HG03280 (cell line): ENCODE results near the gene TNFSF12.

Experiments
- ATAC-seq: cut with Tn5 transposase; IDR thresholded peaks from one replicate; pipeline ENCODE4 v1.9.1; 2021; ENCODE audit warnings: mild to moderate bottlenecking, moderate library complexity; ENCODE audit not compliant: unreplicated experiment

The TNFSF12 gene, protein sequence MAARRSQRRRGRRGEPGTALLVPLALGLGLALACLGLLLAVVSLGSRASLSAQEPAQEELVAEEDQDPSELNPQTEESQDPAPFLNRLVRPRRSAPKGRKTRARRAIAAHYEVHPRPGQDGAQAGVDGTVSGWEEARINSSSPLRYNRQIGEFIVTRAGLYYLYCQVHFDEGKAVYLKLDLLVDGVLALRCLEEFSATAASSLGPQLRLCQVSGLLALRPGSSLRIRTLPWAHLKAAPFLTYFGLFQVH

DNA sequence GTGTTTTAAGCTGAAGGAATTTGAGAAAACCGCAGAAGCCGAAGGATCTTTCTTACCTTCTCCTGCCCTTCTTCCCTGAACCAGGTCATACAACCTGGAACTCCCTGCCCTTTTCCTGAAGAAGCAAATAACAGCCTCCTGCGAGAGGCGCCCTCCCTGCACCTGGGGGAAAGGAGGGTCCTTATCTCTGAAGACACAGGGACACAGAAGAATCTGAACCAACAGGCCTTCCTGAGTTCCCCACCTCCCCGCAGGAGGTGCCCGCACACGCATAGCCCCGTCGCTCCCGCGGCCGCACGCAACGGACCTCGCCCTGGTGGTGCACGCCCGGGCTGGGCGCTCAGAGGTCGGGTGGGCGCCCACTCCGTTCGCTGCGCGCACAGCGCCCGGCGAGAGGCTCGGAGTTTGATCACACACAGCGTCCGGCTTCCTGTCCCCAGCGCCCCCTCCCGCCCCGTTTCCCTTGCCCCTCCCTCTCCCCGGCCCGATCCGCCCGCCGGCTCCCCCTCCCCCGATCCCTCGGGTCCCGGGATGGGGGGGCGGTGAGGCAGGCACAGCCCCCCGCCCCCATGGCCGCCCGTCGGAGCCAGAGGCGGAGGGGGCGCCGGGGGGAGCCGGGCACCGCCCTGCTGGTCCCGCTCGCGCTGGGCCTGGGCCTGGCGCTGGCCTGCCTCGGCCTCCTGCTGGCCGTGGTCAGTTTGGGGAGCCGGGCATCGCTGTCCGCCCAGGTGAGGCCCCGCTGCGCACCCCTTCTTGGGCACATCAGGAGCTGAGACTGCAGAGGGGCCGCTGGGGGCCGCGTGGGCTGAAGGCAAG lies at the start of gene TNFSF12:
TNFSF12 (plus strand) TSS at position 474 of the 816 bp plus-strand sequence; CDS start at position 570, 96 bp downstream.
- no peak for ATAC-seq

DNA sequence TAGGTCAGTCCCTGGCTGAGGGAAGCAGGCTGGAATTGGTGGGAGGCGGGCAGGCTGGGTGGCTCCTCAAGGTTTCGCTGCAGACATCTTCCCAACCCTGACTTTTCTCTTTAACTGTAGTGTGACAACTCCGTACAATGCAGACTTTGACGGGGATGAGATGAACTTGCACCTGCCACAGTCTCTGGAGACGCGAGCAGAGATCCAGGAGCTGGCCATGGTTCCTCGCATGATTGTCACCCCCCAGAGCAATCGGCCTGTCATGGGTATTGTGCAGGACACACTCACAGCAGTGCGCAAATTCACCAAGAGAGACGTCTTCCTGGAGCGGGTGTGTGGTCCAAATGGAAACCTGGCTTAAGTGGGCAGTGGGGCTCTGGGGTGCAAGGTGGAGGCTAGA lies 49.7 kb upstream of the TNFSF12 start:
- ATAC-seq, result no peak

DNA sequence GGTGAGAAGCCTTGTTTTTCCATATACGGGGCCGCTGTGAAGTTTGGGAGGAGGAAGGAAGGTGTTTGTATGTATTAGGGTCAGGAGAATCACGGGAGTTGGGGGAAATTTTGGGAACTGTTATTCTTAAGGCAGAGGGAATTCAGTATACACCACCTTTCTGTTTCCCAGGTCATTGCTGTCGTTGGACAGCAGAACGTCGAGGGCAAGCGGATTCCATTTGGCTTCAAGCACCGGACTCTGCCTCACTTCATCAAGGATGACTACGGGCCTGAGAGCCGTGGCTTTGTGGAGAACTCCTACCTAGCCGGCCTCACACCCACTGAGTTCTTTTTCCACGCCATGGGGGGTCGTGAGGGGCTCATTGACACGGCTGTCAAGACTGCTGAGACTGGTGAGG lies 47.1 kb upstream of the TNFSF12 start:
- no peak for ATAC-seq

DNA sequence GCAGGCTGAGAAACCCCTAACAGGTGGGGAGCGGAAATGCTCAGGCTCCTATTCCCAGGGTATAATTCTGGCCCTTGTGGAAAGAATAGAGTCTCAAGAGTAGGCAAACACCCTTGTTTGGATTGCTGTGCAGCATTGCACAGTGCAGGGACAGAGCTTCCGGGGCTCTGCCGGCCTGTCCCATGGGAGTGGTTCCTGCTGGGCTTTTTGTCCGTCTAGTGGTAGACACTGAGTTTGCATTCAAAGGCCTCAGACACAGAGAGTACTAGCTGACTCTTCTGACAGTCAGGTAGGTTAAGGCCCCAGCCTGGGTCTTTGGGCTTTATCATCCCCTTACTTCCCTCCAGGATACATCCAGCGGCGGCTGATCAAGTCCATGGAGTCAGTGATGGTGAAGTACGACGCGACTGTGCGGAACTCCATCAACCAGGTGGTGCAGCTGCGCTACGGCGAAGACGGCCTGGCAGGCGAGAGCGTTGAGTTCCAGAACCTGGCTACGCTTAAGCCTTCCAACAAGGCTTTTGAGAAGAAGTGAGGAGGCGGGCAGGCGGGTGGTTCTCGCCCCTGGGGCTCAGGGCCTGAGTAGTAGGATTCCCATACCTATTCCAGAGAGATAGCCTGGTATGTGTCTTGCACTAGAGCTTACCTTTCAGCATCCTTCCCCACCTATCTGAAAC lies 46.5 kb upstream of the TNFSF12 start:
- ATAC-seq, result no peak

DNA sequence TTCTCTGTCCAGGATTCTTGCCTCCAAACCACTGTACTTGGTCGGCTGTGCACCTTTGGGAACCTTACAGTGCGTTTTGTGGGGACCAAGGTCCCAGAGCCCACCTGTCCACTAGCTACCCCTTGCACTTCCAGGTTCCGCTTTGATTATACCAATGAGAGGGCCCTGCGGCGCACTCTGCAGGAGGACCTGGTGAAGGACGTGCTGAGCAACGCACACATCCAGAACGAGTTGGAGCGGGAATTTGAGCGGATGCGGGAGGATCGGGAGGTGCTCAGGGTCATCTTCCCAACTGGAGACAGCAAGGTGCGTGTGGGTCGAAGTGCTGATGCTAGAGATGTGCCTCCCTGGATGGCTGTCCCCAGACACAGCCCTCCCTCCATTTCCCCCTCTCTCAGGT lies 45.9 kb upstream of the TNFSF12 start:
- no peak for ATAC-seq

DNA sequence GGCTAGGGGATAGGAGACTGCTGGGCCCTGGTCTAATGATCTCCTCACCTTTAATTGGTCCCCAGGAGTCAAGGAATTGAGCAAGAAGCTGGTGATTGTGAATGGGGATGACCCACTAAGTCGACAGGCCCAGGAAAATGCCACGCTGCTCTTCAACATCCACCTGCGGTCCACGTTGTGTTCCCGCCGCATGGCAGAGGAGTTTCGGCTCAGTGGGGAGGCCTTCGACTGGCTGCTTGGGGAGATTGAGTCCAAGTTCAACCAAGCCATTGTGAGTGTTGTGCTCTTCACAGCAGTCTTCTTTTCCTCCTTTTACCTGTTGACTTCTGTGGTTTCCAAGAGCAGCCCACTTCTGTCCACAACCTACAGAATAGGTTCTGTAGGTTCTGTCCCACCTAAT lies 45.3 kb upstream of the TNFSF12 start:
- ATAC-seq, result no peak

DNA sequence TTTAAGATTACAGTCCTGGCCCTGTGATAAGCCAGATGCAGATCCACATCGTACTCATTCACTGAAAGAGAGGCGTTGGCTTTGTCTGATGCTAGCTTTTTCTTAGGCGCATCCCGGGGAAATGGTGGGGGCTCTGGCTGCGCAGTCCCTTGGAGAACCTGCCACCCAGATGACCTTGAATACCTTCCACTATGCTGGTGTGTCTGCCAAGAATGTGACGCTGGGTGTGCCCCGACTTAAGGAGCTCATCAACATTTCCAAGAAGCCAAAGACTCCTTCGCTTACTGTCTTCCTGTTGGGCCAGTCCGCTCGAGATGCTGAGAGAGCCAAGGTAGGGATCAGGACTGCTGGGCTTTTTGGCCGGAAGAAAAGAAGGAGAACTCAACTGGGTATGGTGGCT lies 40.7 kb upstream of the TNFSF12 start:
- no peak for ATAC-seq

DNA sequence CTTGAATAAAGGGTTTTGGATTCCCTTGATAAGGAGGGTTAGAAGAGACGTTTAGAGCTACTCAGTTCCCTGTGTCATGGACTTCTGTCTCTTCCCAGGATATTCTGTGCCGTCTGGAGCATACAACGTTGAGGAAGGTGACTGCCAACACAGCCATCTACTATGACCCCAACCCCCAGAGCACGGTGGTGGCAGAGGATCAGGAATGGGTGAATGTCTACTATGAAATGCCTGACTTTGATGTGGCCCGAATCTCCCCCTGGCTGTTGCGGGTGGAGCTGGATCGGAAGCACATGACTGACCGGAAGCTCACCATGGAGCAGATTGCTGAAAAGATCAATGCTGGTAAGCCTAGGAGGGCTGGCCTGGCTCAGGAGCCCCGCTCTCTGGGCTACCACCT lies 40.0 kb upstream of the TNFSF12 start:
- no peak for ATAC-seq

DNA sequence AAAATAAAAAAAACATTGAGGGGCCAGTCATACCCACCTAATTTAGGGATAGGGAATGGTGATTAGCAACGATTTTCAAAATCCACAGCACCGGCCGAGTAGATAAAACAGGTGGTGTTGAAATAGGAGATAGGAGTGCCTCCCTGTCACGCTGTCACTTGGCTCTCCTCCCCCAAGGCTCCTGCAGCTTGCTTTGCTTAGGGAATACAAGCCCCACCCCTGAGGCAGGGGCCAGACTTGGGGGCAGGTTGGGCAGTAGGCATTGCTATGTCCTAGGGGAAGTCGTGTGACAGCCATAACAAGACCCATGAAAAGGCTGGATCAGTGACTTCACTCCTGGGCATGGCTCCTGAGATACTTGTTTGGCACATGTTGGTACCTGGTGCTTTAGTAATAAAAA lies 38.9 kb upstream of the TNFSF12 start:
- no peak for ATAC-seq

DNA sequence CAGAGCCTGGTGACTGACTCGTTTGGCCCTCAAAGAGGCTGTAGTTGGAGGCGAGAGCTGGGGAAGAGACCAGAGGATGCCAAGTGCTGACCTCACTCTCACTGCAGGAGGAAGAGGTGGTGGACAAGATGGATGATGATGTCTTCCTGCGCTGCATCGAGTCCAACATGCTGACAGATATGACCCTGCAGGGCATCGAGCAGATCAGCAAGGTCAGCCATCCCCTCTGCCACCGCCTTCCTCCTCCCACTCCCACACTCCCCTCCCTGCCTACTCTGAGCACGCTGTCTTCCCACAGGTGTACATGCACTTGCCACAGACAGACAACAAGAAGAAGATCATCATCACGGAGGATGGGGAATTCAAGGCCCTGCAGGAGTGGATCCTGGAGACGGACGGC lies 37.8 kb upstream of the TNFSF12 start:
- no peak for ATAC-seq

DNA sequence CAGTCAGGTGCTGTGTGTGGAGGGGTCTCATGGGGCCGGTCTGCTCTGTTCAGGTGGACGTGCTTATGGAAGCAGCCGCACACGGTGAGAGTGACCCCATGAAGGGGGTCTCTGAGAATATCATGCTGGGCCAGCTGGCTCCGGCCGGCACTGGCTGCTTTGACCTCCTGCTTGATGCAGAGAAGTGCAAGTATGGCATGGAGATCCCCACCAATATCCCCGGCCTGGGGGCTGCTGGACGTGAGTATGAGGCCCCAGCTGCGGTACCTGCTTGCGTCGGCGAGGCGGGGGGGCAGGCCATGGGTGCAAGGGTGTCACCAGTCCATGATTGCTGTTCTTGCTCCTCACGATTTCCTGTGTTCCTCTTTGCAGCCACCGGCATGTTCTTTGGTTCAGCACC lies 36.8 kb upstream of the TNFSF12 start:
- no peak for ATAC-seq

DNA sequence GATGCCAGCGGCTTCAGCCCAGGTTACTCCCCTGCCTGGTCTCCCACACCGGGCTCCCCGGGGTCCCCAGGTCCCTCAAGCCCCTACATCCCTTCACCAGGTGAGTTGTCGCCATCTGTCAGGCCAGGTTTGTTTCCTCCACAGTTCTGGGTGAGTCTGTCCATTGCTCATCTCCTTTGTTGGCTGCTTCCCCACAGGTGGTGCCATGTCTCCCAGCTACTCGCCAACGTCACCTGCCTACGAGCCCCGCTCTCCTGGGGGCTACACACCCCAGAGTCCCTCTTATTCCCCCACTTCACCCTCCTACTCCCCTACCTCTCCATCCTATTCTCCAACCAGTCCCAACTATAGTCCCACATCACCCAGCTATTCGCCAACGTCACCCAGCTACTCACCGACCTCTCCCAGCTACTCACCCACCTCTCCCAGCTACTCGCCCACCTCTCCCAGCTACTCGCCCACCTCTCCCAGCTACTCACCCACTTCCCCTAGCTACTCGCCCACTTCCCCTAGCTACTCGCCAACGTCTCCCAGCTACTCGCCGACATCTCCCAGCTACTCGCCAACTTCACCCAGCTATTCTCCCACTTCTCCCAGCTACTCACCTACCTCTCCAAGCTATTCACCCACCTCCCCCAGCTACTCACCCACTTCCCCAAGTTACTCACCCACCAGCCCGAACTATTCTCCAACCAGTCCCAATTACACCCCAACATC lies 35.9 kb upstream of the TNFSF12 start:
- ATAC-seq, result no peak

DNA sequence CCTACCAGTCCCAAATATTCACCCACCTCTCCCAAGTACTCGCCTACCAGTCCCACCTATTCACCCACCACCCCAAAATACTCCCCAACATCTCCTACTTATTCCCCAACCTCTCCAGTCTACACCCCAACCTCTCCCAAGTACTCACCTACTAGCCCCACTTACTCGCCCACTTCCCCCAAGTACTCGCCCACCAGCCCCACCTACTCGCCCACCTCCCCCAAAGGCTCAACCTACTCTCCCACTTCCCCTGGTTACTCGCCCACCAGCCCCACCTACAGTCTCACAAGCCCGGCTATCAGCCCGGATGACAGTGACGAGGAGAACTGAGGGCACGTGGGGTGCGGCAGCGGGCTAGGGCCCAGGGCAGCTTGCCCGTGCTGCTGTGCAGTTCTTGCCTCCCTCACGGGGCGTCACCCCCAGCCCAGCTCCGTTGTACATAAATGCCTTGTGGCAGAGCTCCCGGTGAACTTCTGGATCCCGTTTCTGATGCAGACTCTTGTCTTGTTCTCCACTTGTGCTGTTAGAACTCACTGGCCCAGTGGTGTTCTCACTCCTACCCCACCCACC lies 34.9 kb upstream of the TNFSF12 start:
- no peak for ATAC-seq

DNA sequence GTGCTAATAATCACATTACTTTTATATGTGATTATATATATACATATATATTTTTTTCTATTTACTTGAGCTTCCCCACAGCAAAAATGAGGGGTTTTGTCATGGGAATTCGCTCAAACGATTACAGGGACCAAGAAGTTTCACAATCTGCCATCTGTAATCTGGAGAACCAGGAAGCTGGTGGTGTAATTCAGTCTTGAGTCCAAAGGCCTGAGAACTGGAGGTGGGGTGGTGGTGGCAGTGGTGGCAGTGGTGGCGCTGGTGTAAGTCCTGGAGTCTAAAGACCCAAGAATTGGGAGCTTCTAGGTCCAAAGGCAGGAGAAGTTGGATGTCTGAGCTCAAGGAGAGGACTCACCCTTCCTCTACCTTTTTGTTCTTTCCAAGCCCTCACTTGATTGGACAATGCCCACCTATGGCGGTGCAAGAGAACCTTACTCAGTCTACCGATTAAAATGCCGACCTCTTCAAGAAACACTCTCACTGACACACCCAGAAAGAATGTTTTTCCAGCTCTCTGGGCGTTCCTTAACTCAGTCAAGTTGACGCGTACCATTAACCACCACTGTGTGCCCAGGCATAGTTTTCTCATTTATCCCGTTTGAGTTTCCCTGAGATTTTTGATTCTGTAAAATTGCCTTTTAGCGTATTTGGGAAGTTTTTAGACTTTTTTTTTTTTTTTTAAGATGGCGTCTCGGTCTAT lies 32.8 kb upstream of the TNFSF12 start:
- no peak for ATAC-seq

DNA sequence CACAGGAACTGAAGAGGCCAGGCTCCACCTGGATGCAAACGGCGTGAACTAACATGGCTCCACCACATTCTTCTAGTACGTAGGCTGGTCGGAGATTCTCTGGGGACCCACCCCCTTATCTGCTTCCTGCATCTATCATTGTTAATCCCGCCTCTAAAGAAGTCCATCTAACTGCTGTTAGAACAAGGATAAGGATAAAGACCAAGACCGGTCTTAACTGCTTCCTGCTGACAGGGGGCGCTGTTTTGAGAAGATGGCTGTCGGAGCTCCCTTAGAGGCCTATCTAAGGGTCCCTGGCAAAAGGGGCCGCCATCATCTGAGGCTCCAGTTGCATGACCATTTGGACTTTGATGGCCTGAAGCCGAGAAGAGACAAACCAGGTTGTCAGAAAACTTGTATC lies 25.8 kb upstream of the TNFSF12 start:
- no peak for ATAC-seq

DNA sequence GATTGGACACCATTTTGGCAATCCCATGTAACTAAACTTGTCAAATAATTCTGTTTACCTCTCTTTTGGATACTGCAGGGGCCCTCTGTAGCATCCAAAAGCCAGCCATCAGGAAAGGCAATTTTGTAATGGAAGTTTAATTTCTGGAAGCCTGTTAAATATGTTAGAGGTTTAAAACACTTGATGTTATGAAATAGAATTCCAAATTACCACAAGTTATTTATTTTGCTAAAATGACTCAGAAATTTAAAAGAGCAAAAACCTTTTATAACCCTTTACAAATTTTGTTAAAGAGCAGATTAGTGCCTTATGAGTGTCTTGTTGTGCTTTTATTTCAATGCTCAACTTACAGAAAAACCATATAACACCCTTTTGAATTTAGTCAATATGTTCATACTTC lies 20.0 kb upstream of the TNFSF12 start:
- no peak for ATAC-seq

DNA sequence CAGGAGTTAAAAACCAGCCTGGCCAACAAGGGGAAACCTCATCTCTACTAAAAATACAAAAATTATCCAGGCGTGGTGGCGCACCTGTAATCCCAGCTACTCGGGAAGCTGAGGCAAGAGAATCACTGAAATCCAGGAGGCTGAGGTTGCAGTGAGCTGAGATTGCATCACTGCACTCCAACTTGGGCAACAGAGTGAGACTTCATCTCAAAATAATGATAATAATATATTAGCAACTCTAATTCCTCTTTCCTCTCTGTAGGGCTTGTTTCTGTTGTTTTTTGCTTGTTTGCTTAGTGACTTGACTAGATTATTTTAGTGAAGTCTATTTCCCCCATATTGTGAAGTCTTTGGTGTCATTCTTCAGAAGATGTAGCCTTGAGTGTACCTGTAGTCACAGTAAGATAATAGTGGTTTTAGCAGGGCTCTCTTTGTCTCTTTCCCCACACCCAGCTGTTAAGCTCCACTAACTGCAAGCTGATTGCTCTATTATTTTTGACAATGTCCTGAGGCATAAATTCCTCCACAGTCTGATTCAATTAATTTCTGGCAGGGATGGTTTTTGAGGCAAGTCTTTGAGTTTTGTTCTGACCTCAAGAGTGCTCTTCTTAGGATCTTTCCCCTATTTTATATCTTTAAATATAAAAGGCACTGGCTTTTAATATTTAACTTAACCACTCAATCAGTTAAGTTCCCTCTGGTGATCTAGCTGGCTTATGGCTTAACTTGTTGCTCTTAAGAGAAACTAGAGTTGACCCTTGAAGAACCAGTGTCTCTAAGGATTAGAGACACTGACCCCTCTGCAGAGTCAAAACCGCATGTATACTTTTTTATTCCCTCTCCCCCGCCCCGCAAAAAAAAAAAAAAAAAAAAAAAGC lies 18.6 kb upstream of the TNFSF12 start:
- ATAC-seq, result no peak

DNA sequence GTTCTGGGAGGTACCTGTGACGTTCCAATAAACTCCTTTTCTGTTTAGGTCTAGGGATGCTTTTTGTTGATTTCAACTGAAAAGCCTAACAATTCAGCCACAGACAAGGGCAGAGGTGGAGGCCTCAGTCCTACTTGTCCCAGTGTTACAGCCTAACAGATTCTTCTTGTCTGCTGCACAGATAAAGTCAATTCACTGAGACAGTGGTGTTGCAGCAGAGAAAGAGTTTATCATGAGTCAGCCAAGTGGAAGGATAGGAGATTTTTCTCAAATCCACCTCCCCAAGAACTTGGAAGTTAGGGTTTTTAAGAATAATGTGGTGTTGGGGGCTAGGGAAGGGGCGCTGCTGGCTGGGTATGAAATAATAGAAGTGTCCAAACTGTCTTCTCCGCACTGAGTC lies 10.8 kb upstream of the TNFSF12 start:
- ATAC-seq, result no peak

DNA sequence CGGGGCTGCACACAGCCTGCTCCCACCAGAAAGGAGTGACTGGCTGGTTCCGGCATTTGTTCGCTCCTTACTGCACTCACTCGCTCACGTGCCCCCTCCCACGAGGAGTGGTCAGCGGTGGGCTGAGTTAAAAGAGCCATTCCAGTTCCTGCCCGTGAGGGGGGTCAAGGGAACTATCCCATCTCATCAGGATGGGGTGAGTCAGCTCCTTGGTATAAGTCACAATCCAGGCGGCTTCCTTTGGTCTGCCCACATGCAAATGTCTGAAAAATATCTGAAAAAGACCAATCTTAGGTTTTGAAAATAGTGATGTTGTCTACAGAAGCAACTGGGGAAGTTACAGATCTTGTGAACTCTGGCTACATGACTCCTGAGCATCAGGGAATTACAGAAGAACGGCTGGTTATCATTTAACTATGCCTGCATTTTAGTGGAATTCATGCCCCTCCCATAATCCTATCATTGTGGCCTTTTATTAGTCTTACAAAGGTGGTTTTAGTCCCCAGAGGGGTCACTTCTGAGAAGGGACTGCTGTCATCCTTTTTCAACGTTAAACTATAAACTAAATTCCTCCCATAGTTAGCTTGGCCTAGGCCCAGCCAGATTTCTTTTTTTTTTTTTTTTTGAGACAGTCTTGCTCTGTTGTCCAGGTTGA lies 9.8 kb upstream of the TNFSF12 start:
- ATAC-seq, result no peak
